Measurements from ENCODE around the gene PLA2G4E.

DNA sequence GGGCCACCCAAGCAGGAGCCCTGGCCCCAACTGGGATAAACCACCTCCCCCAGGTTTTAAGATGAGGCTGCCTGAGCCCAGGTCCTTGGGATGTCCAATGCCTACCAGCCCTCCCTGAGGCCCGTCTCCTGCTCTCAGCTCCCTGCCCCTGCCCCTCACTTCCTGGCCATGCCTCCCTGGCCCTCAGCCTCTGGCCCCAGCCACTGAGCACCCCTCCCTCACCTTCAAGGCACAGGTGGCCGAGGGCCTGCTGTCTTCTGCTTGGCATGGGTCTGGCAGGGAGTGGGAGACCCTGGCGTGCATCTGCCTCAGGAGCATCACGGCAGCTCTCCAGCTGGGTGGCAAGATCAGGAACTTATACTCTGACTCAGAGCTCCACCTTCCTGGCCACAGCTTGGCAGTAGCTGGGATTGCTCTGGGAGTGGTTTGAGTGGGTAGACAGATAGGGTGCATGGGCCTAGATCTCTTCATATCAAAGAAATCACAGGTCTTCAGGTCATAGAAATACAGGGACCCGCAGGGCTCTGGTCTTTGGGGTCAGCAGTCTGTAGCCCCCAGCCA, at the start of gene PLA2G4E:
- TF ChIP-seq, protein P1, sequence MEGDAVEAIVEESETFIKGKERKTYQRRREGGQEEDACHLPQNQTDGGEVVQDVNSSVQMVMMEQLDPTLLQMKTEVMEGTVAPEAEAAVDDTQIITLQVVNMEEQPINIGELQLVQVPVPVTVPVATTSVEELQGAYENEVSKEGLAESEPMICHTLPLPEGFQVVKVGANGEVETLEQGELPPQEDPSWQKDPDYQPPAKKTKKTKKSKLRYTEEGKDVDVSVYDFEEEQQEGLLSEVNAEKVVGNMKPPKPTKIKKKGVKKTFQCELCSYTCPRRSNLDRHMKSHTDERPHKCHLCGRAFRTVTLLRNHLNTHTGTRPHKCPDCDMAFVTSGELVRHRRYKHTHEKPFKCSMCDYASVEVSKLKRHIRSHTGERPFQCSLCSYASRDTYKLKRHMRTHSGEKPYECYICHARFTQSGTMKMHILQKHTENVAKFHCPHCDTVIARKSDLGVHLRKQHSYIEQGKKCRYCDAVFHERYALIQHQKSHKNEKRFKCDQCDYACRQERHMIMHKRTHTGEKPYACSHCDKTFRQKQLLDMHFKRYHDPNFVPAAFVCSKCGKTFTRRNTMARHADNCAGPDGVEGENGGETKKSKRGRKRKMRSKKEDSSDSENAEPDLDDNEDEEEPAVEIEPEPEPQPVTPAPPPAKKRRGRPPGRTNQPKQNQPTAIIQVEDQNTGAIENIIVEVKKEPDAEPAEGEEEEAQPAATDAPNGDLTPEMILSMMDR (IDR thresholded peaks at IDR 0.05): no peak
- TF ChIP-seq SIN3A (IDR thresholded peaks at IDR 0.05; ENCODE audit: borderline replicate concordance, insufficient read depth, low read depth, low read length): no peak
